ENCODE data around the gene MSMB. TPM values are rescaled to one million over a fixed set of nuclear protein-coding genes. Genes with fewer than 3 reads are reported as not detected.
A peak's percentile ranks its signal among the peaks of the same experiment; 100 is the strongest.

The MSMB gene
- total RNA-seq, 2 experiments from 2014 or later = not detected

- DNase-seq = peak; percentile 95
- Mint-ChIP-seq H3K36me3 (peaks cover 12% of the 10 kb centered on the region), H3K4me1 (peaks cover 41% of the 10 kb centered on the region), H3K4me3 (peak within 1 kb of the TSS; percentile 99), H3K27ac (peak within 1 kb of the TSS; percentile 97), H3K27me3 (no peaks in the 10 kb centered on the region), H3K9me3 (no peaks in the 10 kb centered on the region)
Measured at GRCh38 chr10:46030091-46030937, 15.8 kb downstream of the MSMB start, which contains the start of gene NCOA4. TSS of gene NCOA4 (minus strand) at chr10:46030623. CDS start at chr10:46016680, 13,943 bp downstream.

GRCh38 chr10:46029461-46030030 is 16.5 kb downstream of the MSMB start:
- peaks cover 49% of the 10 kb centered on the region for H3K4me1 Mint-ChIP-seq
- peaks cover 12% of the 10 kb centered on the region for H3K36me3 Mint-ChIP-seq
- H3K27ac Mint-ChIP-seq = peak overlapping the region; percentile 97
- H3K9me3 Mint-ChIP-seq = no peaks in the 10 kb centered on the region
- H3K4me3 Mint-ChIP-seq = peak overlapping the region; percentile 99
- H3K27me3 Mint-ChIP-seq = no peaks in the 10 kb centered on the region
- no peak for DNase-seq

DNA sequence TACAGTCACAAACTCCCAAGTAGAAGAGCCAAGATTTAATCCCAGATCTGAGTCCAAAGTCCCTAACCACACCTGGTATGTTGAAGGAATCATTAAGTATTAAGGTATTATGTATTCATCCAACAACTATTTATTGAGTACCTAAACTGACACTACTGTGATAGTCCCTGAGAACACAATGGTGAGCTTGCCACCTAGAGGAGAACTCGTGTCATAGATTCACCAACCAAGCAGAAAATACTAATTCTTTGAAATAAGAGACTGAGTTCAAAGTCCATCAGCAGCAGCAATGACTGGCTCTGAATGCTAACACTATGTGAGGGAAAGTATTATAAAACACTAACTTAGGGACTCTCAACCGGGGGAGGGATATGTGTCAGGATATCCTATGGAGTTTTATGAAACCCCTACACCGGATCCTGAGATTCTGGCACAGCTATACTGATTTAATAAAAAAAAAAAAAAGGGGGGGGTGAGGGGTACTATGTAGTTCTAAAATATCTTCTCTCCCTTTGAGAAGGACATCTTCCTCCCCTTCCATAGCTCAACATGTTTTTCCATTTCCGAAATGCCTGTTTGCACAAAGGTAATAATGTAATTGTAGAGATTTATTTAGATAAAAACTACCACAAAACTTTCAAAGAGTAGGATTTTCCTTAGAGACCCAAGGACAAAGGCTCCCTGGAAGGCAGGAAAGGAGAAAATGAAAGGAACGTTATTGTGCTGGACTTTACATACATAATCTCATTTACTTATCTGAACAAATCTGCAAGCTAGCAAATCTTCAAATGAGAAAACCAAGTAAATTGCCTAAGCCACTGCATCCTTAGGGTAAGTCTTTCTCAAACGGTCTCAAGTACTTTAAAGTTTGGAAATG is 17.2 kb downstream of the MSMB start:
- no peaks in the 10 kb centered on the region for H3K9me3 Mint-ChIP-seq
- H3K36me3 Mint-ChIP-seq = peaks cover 12% of the 10 kb centered on the region
- H3K4me3 Mint-ChIP-seq = peak overlapping the region; percentile 99
- DNase-seq = no peak
- peak overlapping the region; percentile 97 for H3K27ac Mint-ChIP-seq
- no peaks in the 10 kb centered on the region for H3K27me3 Mint-ChIP-seq
- H3K4me1 Mint-ChIP-seq = peaks cover 54% of the 10 kb centered on the region

DNA sequence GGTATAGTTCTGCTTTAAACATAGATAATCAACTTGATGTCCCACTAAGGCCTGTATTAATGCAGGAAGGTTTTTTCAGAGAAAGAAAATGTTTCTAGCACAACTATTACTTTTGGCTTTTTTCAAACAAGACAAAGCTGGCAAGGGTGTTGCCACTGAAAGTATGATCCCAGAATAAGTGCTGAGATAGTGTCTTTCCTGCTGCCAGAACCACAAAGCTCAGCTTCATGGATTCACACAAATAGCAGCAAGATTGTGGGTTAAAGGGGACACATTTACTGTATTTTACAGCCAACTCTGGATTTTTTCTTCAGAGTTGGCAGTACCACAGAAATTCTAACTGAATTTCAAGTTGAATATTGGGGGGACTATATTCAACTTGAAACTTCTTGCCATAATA is 20.0 kb downstream of the MSMB start:
- no peak overlapping the region for H3K27ac Mint-ChIP-seq
- H3K36me3 Mint-ChIP-seq = peaks cover 12% of the 10 kb centered on the region
- H3K9me3 Mint-ChIP-seq = no peaks in the 10 kb centered on the region
- H3K4me1 Mint-ChIP-seq = peaks cover 73% of the 10 kb centered on the region
- H3K27me3 Mint-ChIP-seq = no peaks in the 10 kb centered on the region
- no peak for DNase-seq
- H3K4me3 Mint-ChIP-seq = no peak overlapping the region

- H3K4me1 Mint-ChIP-seq = peaks cover 75% of the 10 kb centered on the region
- no peak for DNase-seq
- no peaks in the 10 kb centered on the region for H3K9me3 Mint-ChIP-seq
- peaks cover 12% of the 10 kb centered on the region for H3K36me3 Mint-ChIP-seq
- no peak overlapping the region for H3K4me3 Mint-ChIP-seq
- no peaks in the 10 kb centered on the region for H3K27me3 Mint-ChIP-seq
- H3K27ac Mint-ChIP-seq = no peak overlapping the region
Measured at GRCh38 chr10:46025406-46025805, 20.7 kb downstream of the MSMB start.

DNA sequence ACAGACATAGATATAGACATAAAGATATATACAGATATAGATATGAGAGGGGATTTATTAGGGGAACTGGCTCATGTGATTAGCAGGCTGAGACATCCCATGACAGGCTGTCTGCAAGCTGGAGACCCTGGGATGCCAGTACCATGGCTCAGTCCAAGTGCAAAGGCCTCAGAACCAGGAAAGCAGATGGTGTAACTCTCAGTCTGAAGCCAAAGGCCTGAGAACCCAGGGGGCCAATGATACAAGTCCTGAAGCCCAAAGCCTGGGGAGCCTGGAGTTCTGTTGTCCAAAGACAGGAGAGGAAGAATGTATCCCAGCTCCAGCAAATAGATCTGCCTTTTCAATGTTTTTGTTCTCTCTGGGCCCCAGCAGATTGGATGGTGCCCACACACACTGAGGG is 21.1 kb downstream of the MSMB start:
- H3K9me3 Mint-ChIP-seq = no peaks in the 10 kb centered on the region
- H3K4me1 Mint-ChIP-seq = peaks cover 79% of the 10 kb centered on the region
- no peak overlapping the region for H3K4me3 Mint-ChIP-seq
- H3K27me3 Mint-ChIP-seq = no peaks in the 10 kb centered on the region
- H3K36me3 Mint-ChIP-seq = peaks cover 12% of the 10 kb centered on the region
- no peak for DNase-seq
- no peak overlapping the region for H3K27ac Mint-ChIP-seq

GRCh38 chr10:46022978-46023702 is 22.9 kb downstream of the MSMB start:
- H3K27me3 Mint-ChIP-seq = no peaks in the 10 kb centered on the region
- peak; percentile 92 for DNase-seq
- peak overlapping the region; percentile 78 for H3K4me3 Mint-ChIP-seq
- peaks cover 86% of the 10 kb centered on the region for H3K4me1 Mint-ChIP-seq
- H3K36me3 Mint-ChIP-seq = peaks cover 8% of the 10 kb centered on the region
- no peaks in the 10 kb centered on the region for H3K9me3 Mint-ChIP-seq
- H3K27ac Mint-ChIP-seq = peak overlapping the region; percentile 86

DNA sequence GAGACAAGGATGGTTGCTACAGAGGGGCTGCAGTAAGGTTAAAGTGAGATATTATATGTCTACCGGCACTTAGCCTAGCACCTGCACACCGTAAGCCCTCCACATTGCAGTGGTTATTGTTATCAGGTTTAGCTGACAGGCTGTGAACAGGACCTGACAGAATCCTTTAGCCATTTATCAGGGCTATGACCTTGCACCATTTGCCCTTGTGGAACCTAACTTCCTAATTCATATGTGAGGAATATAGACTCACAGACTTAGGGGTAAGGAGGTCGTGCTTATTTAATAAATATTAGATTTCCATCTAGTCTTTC is 25.8 kb downstream of the MSMB start:
- H3K4me1 Mint-ChIP-seq = peaks cover 74% of the 10 kb centered on the region
- H3K4me3 Mint-ChIP-seq = no peak overlapping the region
- H3K36me3 Mint-ChIP-seq = peaks cover 10% of the 10 kb centered on the region
- no peaks in the 10 kb centered on the region for H3K27me3 Mint-ChIP-seq
- DNase-seq = no peak
- H3K27ac Mint-ChIP-seq = peak overlapping the region; percentile 65
- no peaks in the 10 kb centered on the region for H3K9me3 Mint-ChIP-seq

- H3K9me3 Mint-ChIP-seq = no peaks in the 10 kb centered on the region
- peak overlapping the region; percentile 65 for H3K27ac Mint-ChIP-seq
Measured at GRCh38 chr10:46019569-46020343, 26.3 kb downstream of the MSMB start.

GRCh38 chr10:46019177-46019528 is 26.9 kb downstream of the MSMB start:
- H3K9me3 Mint-ChIP-seq = no peaks in the 10 kb centered on the region
- peaks cover 70% of the 10 kb centered on the region for H3K4me1 Mint-ChIP-seq
- no peak overlapping the region for H3K27ac Mint-ChIP-seq
- no peak for DNase-seq
- no peak overlapping the region for H3K4me3 Mint-ChIP-seq
- no peaks in the 10 kb centered on the region for H3K27me3 Mint-ChIP-seq
- H3K36me3 Mint-ChIP-seq = peaks cover 18% of the 10 kb centered on the region

More at GRCh38 chr10:46019569-46020343, 26.3 kb downstream of the MSMB start:
- DNase-seq = no peak
- Mint-ChIP-seq H3K27me3 (no peaks in the 10 kb centered on the region), H3K36me3 (peaks cover 12% of the 10 kb centered on the region), H3K4me1 (peaks cover 72% of the 10 kb centered on the region), H3K4me3 (no peak overlapping the region)

DNA sequence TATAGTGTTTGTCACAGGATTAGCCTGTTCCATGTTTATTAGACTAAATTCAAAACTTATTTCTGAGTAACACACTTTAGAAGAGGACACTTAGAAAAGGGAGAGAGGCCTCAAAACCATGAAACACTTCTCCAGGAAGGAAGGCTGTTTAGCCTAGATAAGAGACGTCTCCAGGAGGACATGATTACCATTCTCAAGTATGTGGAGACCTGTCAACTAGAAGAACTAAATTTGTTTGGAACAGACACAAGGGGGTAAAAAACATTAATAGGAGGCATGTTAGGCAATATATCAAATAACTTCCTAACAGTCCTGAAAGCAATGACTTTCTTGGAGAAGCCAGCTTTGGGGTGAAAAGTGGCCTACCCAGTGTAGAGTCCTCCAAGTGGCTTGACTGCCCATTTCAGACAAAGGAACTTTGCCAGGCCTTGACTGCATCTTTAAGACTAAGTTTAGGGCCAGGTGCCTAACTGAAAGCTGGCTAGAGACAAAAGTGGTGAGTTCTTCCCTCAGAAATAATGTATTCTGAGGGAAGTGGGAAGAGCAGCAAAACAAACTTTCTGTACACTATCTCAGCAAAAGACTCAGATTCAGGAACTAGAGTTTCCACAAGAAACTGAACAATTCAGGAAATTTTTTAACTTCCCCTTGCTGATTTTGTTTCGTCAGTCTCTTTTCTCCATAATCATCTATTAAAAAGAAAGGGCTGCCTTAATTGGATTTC is 27.5 kb downstream of the MSMB start:
- DNase-seq = no peak
- Mint-ChIP-seq H3K36me3 (peaks cover 20% of the 10 kb centered on the region), H3K27me3 (no peaks in the 10 kb centered on the region), H3K9me3 (no peaks in the 10 kb centered on the region), H3K4me1 (peaks cover 65% of the 10 kb centered on the region), H3K4me3 (no peak overlapping the region), H3K27ac (peak overlapping the region; percentile 19)

DNA sequence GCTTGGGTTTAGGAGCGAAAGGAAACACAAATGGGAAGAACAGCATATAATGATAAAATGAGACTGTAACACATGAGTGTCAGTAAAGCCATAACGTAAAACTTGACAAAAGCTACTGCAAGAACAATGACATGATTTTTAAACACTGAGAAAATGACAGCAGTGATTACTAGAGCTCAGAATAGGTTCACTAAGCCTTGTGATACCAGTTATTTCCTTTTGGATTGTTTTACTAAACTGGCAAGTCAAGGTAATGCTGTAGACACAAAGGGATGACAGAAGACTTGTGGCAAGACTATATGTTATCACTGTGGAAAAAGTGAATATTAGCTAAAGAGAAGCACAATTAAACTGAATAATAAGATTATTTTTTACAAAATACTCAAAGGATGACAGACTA is 28.3 kb downstream of the MSMB start:
- peaks cover 20% of the 10 kb centered on the region for H3K36me3 Mint-ChIP-seq
- H3K4me1 Mint-ChIP-seq = peaks cover 59% of the 10 kb centered on the region
- H3K9me3 Mint-ChIP-seq = no peaks in the 10 kb centered on the region
- H3K4me3 Mint-ChIP-seq = no peak overlapping the region
- H3K27ac Mint-ChIP-seq = peak overlapping the region; percentile 4
- DNase-seq = no peak
- H3K27me3 Mint-ChIP-seq = no peaks in the 10 kb centered on the region

DNA sequence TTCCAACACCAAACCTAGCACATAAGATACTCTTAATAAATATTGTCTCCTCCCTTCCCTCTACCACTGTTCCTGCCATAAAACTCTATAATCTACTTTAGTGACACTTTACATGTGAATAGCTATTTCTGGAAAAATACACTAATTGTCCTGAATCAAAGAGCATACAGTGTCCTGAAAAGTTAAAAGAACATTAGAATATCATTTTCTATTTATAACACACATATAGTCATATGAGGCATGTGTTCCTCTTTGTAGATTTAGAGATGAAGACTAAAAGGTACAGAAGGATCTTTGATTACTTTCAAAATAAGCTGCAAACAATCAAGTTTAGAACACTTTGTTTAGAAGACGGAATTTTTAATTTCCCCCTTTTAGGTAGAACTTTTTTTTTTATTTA is 29.3 kb downstream of the MSMB start:
- Mint-ChIP-seq H3K4me3 (no peak overlapping the region), H3K27me3 (no peaks in the 10 kb centered on the region), H3K36me3 (peaks cover 20% of the 10 kb centered on the region), H3K9me3 (no peaks in the 10 kb centered on the region), H3K4me1 (peaks cover 52% of the 10 kb centered on the region), H3K27ac (peak overlapping the region; percentile 14)
- no peak for DNase-seq
